Measurements from ENCODE around the gene F10. TPM values are rescaled to one million over a fixed set of nuclear protein-coding genes. Genes with fewer than 3 reads are reported as not detected.
A peak's percentile ranks its signal among the peaks of the same experiment; 100 is the strongest.

F10 gene
- total and polyA plus RNA-seq, 2 of the 13 experiments (the other 11 are each of a cell fraction or from before 2014, with no cell fraction given): 58.4 to 237 TPM

GRCh38 chr13:113105032-113105920 is 17.3 kb upstream of the F10 start, which contains the start of gene F7 (continued):
- TF ChIP-seq NR0B2 (CRISPR knock-in tag; IDR thresholded peaks at IDR 0.05) (no peak), MXD1 (CRISPR knock-in tag; IDR thresholded peaks at IDR 0.05) (peak; percentile 59; the same call in 1 of the 2 replicates), FOXC1 (CRISPR knock-in tag; IDR thresholded peaks at IDR 0.05; ENCODE audit: borderline replicate concordance) (peak; percentile 64; the same call in 1 of the 2 replicates), YY1 (IDR thresholded peaks at IDR 0.05; ENCODE audit: insufficient read depth, insufficient replicate concordance, low read depth, low read length) (peak; percentile 78), ZNF18 (CRISPR knock-in tag; IDR thresholded peaks at IDR 0.05; ENCODE audit: insufficient replicate concordance) (peak; percentile 39), ZNF281 (CRISPR knock-in tag; IDR thresholded peaks at IDR 0.05; ENCODE audit: borderline replicate concordance) (peak; percentile 100), SP4 (CRISPR knock-in tag; IDR thresholded peaks at IDR 0.05) (peak; percentile 62; the same call in 1 of the 2 replicates), EP300 (IDR thresholded peaks at IDR 0.05; ENCODE audit: low read depth in 2 of 2, low read length in 2 of 2) (peak; percentile 85; a peak in 3 of 4 replicates), EP300 (CRISPR knock-in tag; IDR thresholded peaks at IDR 0.05; ENCODE audit: borderline replicate concordance) (peak; percentile 83), HOXA3 (CRISPR knock-in tag; IDR thresholded peaks at IDR 0.05) (peak; percentile 87), ZNF34 (CRISPR knock-in tag; IDR thresholded peaks at IDR 0.05; ENCODE audit: borderline replicate concordance) (0 out of 2 replicates have a peak, but pooled peaks have one; percentile 21), RAD21 (CRISPR knock-in tag; IDR thresholded peaks at IDR 0.05) (peak; percentile 54; the same call in 1 of the 2 replicates), CSRNP1 (CRISPR knock-in tag; IDR thresholded peaks at IDR 0.05) (peak; percentile 78; the same call in 1 of the 2 replicates), ZNF704 (CRISPR knock-in tag; IDR thresholded peaks at IDR 0.05; ENCODE audit: borderline replicate concordance) (0 out of 2 replicates have a peak, but pooled peaks have one; percentile 60), HMG20B (CRISPR knock-in tag; conservative IDR thresholded peaks at IDR 0.05) (peak; percentile 77), TAF1 (CRISPR knock-in tag; IDR thresholded peaks at IDR 0.05) (peak; percentile 69), SP5 (CRISPR knock-in tag; IDR thresholded peaks at IDR 0.05; ENCODE audit: borderline replicate concordance, low read depth) (peak; percentile 22; the same call in 1 of the 2 replicates), ZNF33B (CRISPR knock-in tag; IDR thresholded peaks at IDR 0.05) (peak; percentile 27; the same call in 1 of the 2 replicates), ZC3H13 (CRISPR knock-in tag; IDR thresholded peaks at IDR 0.05) (peak; percentile 82)
